Retinal pigment epithelial cell (primary cell): ENCODE measurements around the gene DHRS3.

Experiments used
- DNase-seq: peaks from one replicate; pipeline ENCODE4 v3.0.0-alpha.2; 2010; ENCODE audit warnings: low read depth
- H3K4me3 ChIP-seq: 2 replicates; pipeline ENCODE4 v1.5.1; 2011; ENCODE audit warnings: mild to moderate bottlenecking, low read length, control low read depth, moderate library complexity
- CTCF ChIP-seq: conservative IDR thresholded peaks from 2 replicates; pipeline ENCODE4 v1.5.1; 2011; ENCODE audit warnings: low read depth, low read length, control low read depth, inconsistent platforms

The DHRS3 gene

GRCh38 chr1:12636098-12636950 lies 18.3 kb upstream of the DHRS3 start:
- H3K4me3 ChIP-seq, result no peak overlapping the region
- no peak for TF ChIP-seq CTCF
- DNase-seq, result no peak

GRCh38 chr1:12634696-12635202 lies 16.7 kb upstream of the DHRS3 start:
- no peak overlapping the region for H3K4me3 ChIP-seq
- no peak for DNase-seq
- TF ChIP-seq CTCF, result no peak

- DNase-seq, result no peak
- TF ChIP-seq CTCF, result no peak
- no peak overlapping the region for H3K4me3 ChIP-seq
Observed at GRCh38 chr1:12634156-12634555, 16.1 kb upstream of the DHRS3 start.

GRCh38 chr1:12631571-12631970 lies 13.6 kb upstream of the DHRS3 start:
- no peak for DNase-seq
- H3K4me3 ChIP-seq, result no peak overlapping the region
- no peak for TF ChIP-seq CTCF

- DNase-seq, result no peak
- TF ChIP-seq CTCF, result no peak
- no peak overlapping the region for H3K4me3 ChIP-seq
Observed at GRCh38 chr1:12630946-12631530, 13.0 kb upstream of the DHRS3 start.

GRCh38 chr1:12629985-12630760 lies 12.2 kb upstream of the DHRS3 start:
- H3K4me3 ChIP-seq, result no peak overlapping the region
- DNase-seq, result no peak
- no peak for TF ChIP-seq CTCF
